BJ (cell line): ENCODE measurements around the gene DEPDC7. TPM values are rescaled to one million over a fixed set of nuclear protein-coding genes. Genes with fewer than 3 reads are reported as not detected.

ENCODE experiments used
- CTCF ChIA-PET: fragments of 350-600 bp; formaldehyde crosslinking; extraction: SDS; loops from one replicate; lab custom pipeline; 2021; ENCODE audit warnings: antibody characterized with exemption, inconsistent platforms; lab: Yijun Ruan, JAX
- POLR2A ChIA-PET: fragments of 300-600 bp; sonication (Branson Sonifier 250); formaldehyde crosslinking; extraction: SDS; loops from one replicate; lab custom pipeline; 2021; ENCODE audit warnings: antibody characterized with exemption; lab: Charles Lee
- DNase-seq: peaks from one replicate; pipeline ENCODE4 v3.0.0-alpha.2; 2011; ENCODE audit warnings: low read depth
- H3K27me3 ChIP-seq: 2 replicates; pipeline ENCODE4 v1.6.0; 2011; ENCODE audit warnings: low read length; ENCODE audit not compliant: control insufficient read depth, insufficient read depth
- H3K36me3 ChIP-seq: 2 replicates; pipeline ENCODE4 v1.5.1; 2011; ENCODE audit warnings: low read length; ENCODE audit not compliant: control insufficient read depth, insufficient read depth
- H3K4me3 ChIP-seq: 2 replicates; pipeline ENCODE4 v1.5.1; 2011; ENCODE audit warnings: low read depth, mild to moderate bottlenecking, control low read depth, low read length
- polyA plus RNA-seq: library from polyadenylated mRNA; depleted of rRNA; stranded (reverse); fragments of >200 nt; gene quantifications from 2 replicates; pipeline ENCODE4 v1.2.3, GENCODE V29; 2011
- TF ChIP-seq, protein P1 (sequence below): IDR thresholded peaks from 2 replicates; pipeline ENCODE4 v1.5.1; 2011; ENCODE audit warnings: low read depth, mild to moderate bottlenecking, control low read depth, inconsistent platforms, low read length, moderate library complexity; ENCODE audit not compliant: insufficient read depth

Gene DEPDC7
- polyA plus RNA-seq, 1 experiment = 4.2 TPM

DNA sequence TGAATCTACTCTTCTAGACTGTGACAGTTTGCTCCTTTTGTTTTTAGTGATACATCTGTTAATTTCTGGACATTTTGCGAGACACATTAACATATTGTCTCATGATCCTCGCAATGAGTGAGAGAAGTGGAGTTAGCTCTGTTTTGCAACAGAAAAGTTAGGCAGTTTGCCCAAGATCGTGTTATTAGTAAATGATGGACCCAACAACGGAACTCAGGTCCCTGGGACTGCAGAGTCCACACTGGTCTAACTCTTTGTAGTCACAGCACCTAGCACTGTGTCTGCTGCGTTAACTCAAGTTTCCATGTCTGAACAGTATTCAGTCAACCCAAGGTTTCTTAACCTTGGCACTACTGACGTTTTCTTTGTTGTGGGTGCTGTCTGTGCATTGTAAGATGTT lies 3.2 kb downstream of the DEPDC7 start:
- Histone ChIP-seq H3K36me3 (no peaks in the 10 kb centered on the region), H3K4me3 (no peak overlapping the region), H3K27me3 (no peaks in the 10 kb centered on the region)
- CTCF ChIA-PET = no interaction called here
- POLR2A ChIA-PET = no interaction called here
- TF ChIP-seq, protein P1, sequence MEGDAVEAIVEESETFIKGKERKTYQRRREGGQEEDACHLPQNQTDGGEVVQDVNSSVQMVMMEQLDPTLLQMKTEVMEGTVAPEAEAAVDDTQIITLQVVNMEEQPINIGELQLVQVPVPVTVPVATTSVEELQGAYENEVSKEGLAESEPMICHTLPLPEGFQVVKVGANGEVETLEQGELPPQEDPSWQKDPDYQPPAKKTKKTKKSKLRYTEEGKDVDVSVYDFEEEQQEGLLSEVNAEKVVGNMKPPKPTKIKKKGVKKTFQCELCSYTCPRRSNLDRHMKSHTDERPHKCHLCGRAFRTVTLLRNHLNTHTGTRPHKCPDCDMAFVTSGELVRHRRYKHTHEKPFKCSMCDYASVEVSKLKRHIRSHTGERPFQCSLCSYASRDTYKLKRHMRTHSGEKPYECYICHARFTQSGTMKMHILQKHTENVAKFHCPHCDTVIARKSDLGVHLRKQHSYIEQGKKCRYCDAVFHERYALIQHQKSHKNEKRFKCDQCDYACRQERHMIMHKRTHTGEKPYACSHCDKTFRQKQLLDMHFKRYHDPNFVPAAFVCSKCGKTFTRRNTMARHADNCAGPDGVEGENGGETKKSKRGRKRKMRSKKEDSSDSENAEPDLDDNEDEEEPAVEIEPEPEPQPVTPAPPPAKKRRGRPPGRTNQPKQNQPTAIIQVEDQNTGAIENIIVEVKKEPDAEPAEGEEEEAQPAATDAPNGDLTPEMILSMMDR = no peak
- DNase-seq = no peak

DNA sequence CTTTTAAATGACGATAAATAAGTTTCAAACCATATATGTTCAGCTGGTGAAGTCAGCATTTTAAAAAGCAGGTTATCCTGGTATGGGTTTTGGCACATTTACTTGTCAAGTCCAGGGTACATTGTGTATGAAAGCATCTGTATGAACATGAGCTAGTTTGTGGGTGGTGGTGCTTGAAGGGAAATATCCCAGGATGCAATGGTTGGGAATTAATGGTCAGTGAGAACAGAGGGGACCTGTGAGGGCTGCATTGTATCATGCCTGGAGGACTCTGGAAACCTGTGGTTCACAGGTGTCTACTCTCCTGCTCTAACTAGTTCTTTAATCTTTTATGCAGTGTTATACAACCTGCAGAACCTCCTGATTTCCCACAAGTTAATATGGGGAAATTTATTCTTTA lies 5.8 kb downstream of the DEPDC7 start:
- no peak for DNase-seq
- CTCF ChIA-PET = no interaction called here
- Histone ChIP-seq H3K36me3 (no peaks in the 10 kb centered on the region), H3K4me3 (no peak overlapping the region), H3K27me3 (no peaks in the 10 kb centered on the region)
- POLR2A ChIA-PET = interaction anchor here (1.2 kb wide), 1 partner anchor 18 kb away, joined by 5 read pairs; the partner anchor contains the start of gene TCP11L1
- TF ChIP-seq, protein P1 = no peak

DNA sequence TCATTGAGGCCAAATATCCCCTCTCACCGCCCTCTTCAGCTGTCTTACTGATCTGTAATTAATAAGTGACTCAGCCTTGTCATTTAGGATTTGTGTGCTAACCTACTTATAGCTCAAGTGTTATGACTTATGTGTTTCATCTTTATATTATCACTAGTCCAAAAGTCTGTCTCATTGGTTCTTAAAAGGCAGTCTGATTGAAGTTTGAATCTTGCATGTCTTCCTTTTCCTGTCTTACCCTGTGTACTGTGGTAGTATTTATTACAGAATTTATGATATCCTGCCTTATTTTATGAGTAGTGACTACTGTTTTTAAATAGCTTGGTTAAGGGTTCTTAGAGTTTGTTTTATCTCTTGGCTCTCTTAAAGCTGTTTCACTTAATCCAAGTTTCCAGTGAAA lies 6.3 kb downstream of the DEPDC7 start:
- Histone ChIP-seq H3K4me3 (no peak overlapping the region), H3K27me3 (no peaks in the 10 kb centered on the region), H3K36me3 (no peaks in the 10 kb centered on the region)
- ChIA-PET CTCF (no interaction called here), POLR2A (interaction anchor here (0.6 to 1.2 kb wide), 2 partner anchors 18 to 21 kb away, joined by 3 to 5 read pairs; partner anchors contain the start of gene TCP11L1)
- DNase-seq = no peak
- TF ChIP-seq, protein P1 = no peak

DNA sequence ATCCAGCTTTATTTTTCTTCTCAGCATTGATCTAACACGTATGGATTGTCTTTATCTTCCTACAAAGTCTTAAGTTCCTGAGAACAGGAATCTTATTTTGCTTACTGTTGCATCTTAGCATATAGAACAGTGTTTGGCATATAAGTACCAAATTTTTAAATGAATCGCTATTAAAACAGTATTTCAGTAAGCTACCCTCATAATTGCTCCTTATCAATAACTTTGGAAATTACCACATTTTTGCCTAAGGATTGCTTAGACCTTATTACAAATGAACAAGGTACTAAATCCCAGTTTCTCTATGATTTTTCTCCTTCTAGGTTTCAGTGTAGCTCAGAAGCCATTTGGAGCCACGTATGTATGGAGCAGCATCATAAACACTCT lies 9.7 kb downstream of the DEPDC7 start:
- TF ChIP-seq, protein P1 = no peak
- Histone ChIP-seq H3K27me3 (no peaks in the 10 kb centered on the region), H3K4me3 (no peak overlapping the region), H3K36me3 (no peaks in the 10 kb centered on the region)
- no peak for DNase-seq
- CTCF ChIA-PET = interaction anchor here (0.8 kb wide), 1 partner anchor 9 kb away, joined by 3 read pairs; no protein-coding TSS in a partner anchor
- POLR2A ChIA-PET = interaction anchor here (0.8 to 1.0 kb wide), 2 partner anchors 9 to 14 kb away, joined by 3 to 5 read pairs; partner anchors contain the start of genes DEPDC7 and TCP11L1

DNA sequence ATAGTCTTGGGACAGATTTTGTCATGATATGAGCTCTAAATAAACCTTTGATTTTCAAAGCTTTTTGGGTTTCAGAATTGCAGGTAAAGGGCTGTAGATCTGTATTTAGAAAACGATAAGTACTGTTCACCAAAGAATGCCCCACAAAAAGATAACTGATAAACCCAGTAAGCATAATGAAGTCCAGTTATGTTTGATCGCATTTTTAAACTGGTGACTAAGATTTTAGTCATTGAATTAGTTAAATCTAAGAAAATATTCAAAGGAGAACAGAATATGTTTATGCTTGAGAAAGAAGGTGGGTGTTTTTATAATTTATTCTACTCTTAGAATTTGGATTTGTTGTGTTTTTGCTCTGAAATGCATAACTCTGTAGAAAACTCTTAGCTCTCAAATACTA lies 11.6 kb downstream of the DEPDC7 start:
- DNase-seq = no peak
- ChIA-PET CTCF (interaction anchor here (0.9 kb wide), 1 partner anchor 38 kb away, joined by 5 read pairs; no protein-coding TSS in a partner anchor), POLR2A (no interaction called here)

More for the DNA sequence above, 11.6 kb downstream of the DEPDC7 start:
- H3K36me3 ChIP-seq = no peaks in the 10 kb centered on the region
- no peaks in the 10 kb centered on the region for H3K27me3 ChIP-seq
- H3K4me3 ChIP-seq = no peak overlapping the region
- TF ChIP-seq, protein P1 = no peak
